Measurements from ENCODE around the gene IDI2. TPM values are rescaled to one million over a fixed set of nuclear protein-coding genes. Genes with fewer than 3 reads are reported as not detected.
A peak's percentile ranks its signal among the peaks of the same experiment; 100 is the strongest.

The IDI2 gene
- total and polyA plus RNA-seq, 2 of the 13 experiments (the other 11 are each of a cell fraction or from before 2014, with no cell fraction given), result not detected

DNA sequence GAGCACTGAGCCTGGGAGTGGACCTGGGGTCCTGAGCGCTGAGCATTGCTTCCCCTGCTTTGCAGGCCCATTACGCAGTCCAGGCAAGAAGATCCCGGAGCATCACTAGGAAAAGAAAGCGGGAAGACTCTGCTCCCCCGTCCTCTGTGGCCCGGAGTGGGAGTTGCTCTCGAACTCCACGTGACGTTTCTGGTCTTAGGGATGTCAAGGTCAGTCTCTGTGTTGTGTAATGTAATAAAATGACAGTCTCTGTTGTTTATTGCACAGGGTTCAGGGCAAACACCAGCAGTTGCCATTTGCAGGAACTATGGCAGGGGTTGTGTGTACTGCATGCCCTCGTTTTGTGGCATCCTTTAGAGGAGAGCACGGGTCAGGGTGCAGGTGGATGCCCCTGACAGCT, 10.0 kb downstream of the IDI2 start (continued):
- TF ChIP-seq ZNF17 (CRISPR knock-in tag; IDR thresholded peaks at IDR 0.05), result no peak
- no peak for TF ChIP-seq RARG (CRISPR knock-in tag; IDR thresholded peaks at IDR 0.05; ENCODE audit: low read depth)
- TF ChIP-seq, protein P1, sequence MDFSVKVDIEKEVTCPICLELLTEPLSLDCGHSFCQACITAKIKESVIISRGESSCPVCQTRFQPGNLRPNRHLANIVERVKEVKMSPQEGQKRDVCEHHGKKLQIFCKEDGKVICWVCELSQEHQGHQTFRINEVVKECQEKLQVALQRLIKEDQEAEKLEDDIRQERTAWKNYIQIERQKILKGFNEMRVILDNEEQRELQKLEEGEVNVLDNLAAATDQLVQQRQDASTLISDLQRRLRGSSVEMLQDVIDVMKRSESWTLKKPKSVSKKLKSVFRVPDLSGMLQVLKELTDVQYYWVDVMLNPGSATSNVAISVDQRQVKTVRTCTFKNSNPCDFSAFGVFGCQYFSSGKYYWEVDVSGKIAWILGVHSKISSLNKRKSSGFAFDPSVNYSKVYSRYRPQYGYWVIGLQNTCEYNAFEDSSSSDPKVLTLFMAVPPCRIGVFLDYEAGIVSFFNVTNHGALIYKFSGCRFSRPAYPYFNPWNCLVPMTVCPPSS (IDR thresholded peaks at IDR 0.05), result no peak
- TF ChIP-seq ZNF263 (CRISPR knock-in tag; IDR thresholded peaks at IDR 0.05), result no peak
- TF ChIP-seq, protein P2, sequence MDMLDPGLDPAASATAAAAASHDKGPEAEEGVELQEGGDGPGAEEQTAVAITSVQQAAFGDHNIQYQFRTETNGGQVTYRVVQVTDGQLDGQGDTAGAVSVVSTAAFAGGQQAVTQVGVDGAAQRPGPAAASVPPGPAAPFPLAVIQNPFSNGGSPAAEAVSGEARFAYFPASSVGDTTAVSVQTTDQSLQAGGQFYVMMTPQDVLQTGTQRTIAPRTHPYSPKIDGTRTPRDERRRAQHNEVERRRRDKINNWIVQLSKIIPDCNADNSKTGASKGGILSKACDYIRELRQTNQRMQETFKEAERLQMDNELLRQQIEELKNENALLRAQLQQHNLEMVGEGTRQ (IDR thresholded peaks at IDR 0.05; ENCODE audit: low read depth, low read length), result 0 out of 2 replicates have a peak, but pooled peaks have one; percentile 8
- TF ChIP-seq, protein P2 (CRISPR knock-in tag; IDR thresholded peaks at IDR 0.05; ENCODE audit: borderline replicate concordance), result no peak
- peak; percentile 24; the same call in 1 of the 2 replicates for TF ChIP-seq SAP130 (CRISPR knock-in tag; IDR thresholded peaks at IDR 0.05; ENCODE audit: low read depth)
- peak; percentile 52 for TF ChIP-seq CEBPB (IDR thresholded peaks at IDR 0.05; ENCODE audit: borderline replicate concordance, low read depth, low read length)
- TF ChIP-seq, protein P3, sequence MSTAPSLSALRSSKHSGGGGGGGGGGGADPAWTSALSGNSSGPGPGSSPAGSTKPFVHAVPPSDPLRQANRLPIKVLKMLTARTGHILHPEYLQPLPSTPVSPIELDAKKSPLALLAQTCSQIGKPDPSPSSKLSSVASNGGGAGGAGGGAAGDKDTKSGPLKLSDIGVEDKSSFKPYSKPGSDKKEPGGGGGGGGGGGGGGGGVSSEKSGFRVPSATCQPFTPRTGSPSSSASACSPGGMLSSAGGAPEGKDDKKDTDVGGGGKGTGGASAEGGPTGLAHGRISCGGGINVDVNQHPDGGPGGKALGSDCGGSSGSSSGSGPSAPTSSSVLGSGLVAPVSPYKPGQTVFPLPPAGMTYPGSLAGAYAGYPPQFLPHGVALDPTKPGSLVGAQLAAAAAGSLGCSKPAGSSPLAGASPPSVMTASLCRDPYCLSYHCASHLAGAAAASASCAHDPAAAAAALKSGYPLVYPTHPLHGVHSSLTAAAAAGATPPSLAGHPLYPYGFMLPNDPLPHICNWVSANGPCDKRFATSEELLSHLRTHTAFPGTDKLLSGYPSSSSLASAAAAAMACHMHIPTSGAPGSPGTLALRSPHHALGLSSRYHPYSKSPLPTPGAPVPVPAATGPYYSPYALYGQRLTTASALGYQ (CRISPR knock-in tag; IDR thresholded peaks at IDR 0.05), result no peak
